Smooth muscle cell (in vitro differentiated cells): Measurements from ENCODE around the gene NME3. TPM values are rescaled to one million over a fixed set of nuclear protein-coding genes. Genes with fewer than 3 reads are reported as not detected.
A peak's percentile ranks its signal among the peaks of the same experiment; 100 is the strongest.

ENCODE experiments used
- DNase-seq: peaks from one replicate; lab custom pipeline; 2025; ENCODE audit not compliant: unreplicated experiment; lab: John Stamatoyannopoulos, UW
- H2AFZ ChIP-seq: fragments of 200-600 bp; sonication (generic); 2 replicates; pipeline ENCODE4 v1.6.0; 2016; ENCODE audit warnings: antibody characterized with exemption, low read depth, mild to moderate bottlenecking
- H3F3A ChIP-seq: fragments of 200-600 bp; sonication (generic); 2 replicates; pipeline ENCODE4 v1.6.0; 2017; ENCODE audit warnings: antibody characterized with exemption, low read depth
- H3K27ac ChIP-seq: fragments of 200-600 bp; sonication (generic); 2 replicates; pipeline ENCODE4 v1.5.1; 2016; ENCODE audit warnings: low read depth, mild to moderate bottlenecking
- H3K27me3 ChIP-seq: fragments of 200-600 bp; sonication (generic); 2 replicates; pipeline ENCODE4 v1.6.1; 2016; ENCODE audit warnings: low read depth, mild to moderate bottlenecking
- H3K36me3 ChIP-seq: fragments of 200-600 bp; sonication (generic); 2 replicates; pipeline ENCODE4 v1.5.1; 2016; ENCODE audit warnings: low read depth
- H3K4me1 ChIP-seq: fragments of 200-600 bp; sonication (generic); 2 replicates; pipeline ENCODE4 v1.5.1; 2016; ENCODE audit warnings: low read depth
- H3K4me2 ChIP-seq: fragments of 200-600 bp; sonication (generic); 2 replicates; pipeline ENCODE4 v1.6.0; 2016; ENCODE audit warnings: mild to moderate bottlenecking
- H3K4me3 ChIP-seq: fragments of 200-600 bp; sonication (generic); 2 replicates; pipeline ENCODE4 v1.5.1; 2016; ENCODE audit warnings: mild to moderate bottlenecking
- H3K79me2 ChIP-seq: fragments of 200-600 bp; sonication (generic); 2 replicates; pipeline ENCODE4 v1.6.0; 2016; ENCODE audit warnings: low read depth, mild to moderate bottlenecking
- H3K9ac ChIP-seq: fragments of 200-600 bp; sonication (generic); 2 replicates; pipeline ENCODE4 v1.6.0; 2016; ENCODE audit warnings: low read depth
- H3K9me3 ChIP-seq: fragments of 200-600 bp; sonication (generic); replicated peaks from 2 replicates; pipeline ENCODE4 v1.5.1; 2016; ENCODE audit warnings: low read depth
- H4K20me1 ChIP-seq: fragments of 200-600 bp; sonication (generic); 2 replicates; pipeline ENCODE4 v1.6.0; 2016; ENCODE audit warnings: low read depth
- CTCF ChIP-seq: fragments of 200-600 bp; sonication (generic); IDR thresholded peaks from 2 replicates; pipeline ENCODE4 v1.5.1; 2017; ENCODE audit warnings: borderline replicate concordance, mild to moderate bottlenecking, antibody characterized with exemption; ENCODE audit not compliant: insufficient read depth, poor library complexity, severe bottlenecking
- WGBS: methylation state at CpG from one replicate; pipeline ENCODE4 v1.1.7; 2016; ENCODE audit warnings: low lambda C conversion rate; 5-methylcytosine and 5-hydroxymethylcytosine counted together
- polyA plus RNA-seq: library from polyadenylated mRNA; unstranded; fragments of >200 nt; fragmentation: Nextera tagmentation; extraction: Ambion mirVana; gene quantifications from 2 replicates; pipeline ENCODE4 v1.2.1, GENCODE V29; 2016
- total RNA-seq: library from RNA; depleted of rRNA; stranded (reverse); fragments of >200 nt; gene quantifications from 2 replicates; pipeline ENCODE4 v1.2.3, GENCODE V29; 2014

The NME3 gene
- total and polyA plus RNA-seq, 2 experiments from 2014 or later: 56.7 to 85.4 TPM

DNA sequence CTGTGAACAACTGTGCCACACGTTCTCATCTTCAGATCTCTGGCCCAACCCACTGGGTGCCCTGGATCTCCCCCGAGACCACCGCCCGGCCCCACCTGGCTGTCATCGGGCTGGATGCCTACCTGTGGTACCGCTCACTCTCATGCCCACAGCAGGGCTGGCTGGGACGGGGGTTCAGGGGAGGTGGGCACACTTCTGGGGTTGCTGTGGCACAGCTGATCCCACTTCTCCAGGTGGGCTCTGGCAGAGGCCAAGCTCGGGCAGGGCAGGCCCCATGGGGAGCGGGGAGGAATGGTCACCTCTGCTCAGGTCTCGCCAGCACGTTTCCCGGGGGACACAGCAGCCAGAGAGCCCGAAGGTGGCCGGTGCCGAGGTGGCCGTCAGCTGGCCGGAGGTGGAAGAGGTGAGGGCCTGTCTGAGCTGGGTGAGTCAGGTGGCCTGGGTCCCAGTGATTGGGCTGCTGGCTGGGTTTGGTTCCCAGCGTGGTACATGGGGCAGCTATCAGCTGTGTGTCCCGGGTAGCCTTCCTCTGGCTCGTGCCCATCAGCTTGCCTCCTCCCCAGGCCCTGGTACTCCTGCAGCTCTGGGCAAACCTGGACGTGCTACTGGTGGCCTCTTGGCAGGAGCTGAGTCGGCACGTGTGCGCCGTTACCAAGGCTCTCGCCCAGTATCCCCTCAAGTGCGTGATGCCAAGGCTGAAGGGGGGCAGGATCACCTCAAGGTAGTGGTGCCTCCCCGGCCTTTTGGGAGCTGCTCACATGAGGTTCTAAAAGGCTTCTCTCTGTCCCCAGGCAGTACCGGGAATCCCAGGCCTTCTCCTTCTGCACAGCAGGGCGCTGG, 3.9 kb upstream of the NME3 start:
- DNase-seq: no peak
- H3K4me2 ChIP-seq: no peak overlapping the region
- H3K9me3 ChIP-seq: no peaks in the 10 kb centered on the region
- peaks cover 21% of the 10 kb centered on the region for H4K20me1 ChIP-seq
- H3K27ac ChIP-seq: no peak overlapping the region
- 96% methylated on average over 30 of the region's 30 CpGs for WGBS
- no peak overlapping the region for H3K4me3 ChIP-seq
- no peak for TF ChIP-seq CTCF
- H3K27me3 ChIP-seq: no peaks in the 10 kb centered on the region
- H3K79me2 ChIP-seq: peaks cover 24% of the 10 kb centered on the region
- H3K4me1 ChIP-seq: peaks cover 20% of the 10 kb centered on the region
- H3K36me3 ChIP-seq: no peaks in the 10 kb centered on the region
- no peak overlapping the region for H3K9ac ChIP-seq
- peaks cover 2% of the 10 kb centered on the region for H3F3A ChIP-seq
- H2AFZ ChIP-seq: no peak overlapping the region

GRCh38 chr16:1774448-1774780, 3.1 kb upstream of the NME3 start:
- peaks cover 20% of the 10 kb centered on the region for H3K4me1 ChIP-seq
- H4K20me1 ChIP-seq: peaks cover 29% of the 10 kb centered on the region
- no peak for TF ChIP-seq CTCF
- H3K9ac ChIP-seq: no peak overlapping the region
- H3K27ac ChIP-seq: no peak overlapping the region
- 99% methylated on average over 7 of the region's 7 CpGs for WGBS
- no peaks in the 10 kb centered on the region for H3K9me3 ChIP-seq
- H2AFZ ChIP-seq: no peak overlapping the region
- DNase-seq: no peak
- no peaks in the 10 kb centered on the region for H3K27me3 ChIP-seq
- peaks cover 8% of the 10 kb centered on the region for H3F3A ChIP-seq
- H3K36me3 ChIP-seq: no peaks in the 10 kb centered on the region
- peaks cover 24% of the 10 kb centered on the region for H3K79me2 ChIP-seq
- H3K4me3 ChIP-seq: peak overlapping the region; percentile 83
- H3K4me2 ChIP-seq: peak overlapping the region; percentile 100

DNA sequence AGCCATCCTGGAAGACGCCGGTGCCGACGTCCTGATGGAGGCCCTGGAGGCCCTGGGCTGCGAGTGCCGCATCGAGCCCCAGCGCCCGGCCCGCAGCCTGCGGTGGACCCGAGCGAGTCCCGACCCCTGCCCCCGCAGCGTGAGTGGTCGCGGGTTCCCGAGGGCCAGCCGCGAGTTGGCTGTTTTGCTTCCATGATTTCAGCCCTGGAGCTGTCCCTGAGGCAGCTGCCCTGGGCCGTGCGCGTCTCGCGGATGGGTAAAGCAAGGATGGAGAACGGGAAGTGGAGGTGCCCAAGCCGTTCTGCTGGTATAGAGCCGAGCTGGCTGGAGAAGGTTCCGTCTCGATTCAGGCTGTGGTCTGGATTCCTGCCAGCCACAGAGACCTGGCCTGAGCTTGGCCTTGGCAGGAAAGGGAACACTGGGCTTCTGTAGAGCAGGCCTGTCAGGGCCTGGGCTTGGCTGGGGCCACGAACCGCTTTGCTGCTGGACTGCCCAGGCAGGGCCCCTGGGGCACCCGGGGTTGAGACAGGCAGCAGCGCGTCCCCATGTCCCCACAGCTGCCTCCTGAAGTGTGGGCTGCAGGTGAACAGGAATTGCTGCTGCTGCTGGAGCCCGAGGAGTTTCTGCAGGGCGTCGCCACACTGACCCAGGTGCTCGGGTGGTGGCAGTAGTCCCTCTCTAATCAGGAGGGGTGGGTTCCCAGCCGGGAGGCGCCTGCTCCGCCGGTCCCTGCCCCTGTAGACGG, 2.5 kb upstream of the NME3 start:
- peaks cover 8% of the 10 kb centered on the region for H3F3A ChIP-seq
- H3K9me3 ChIP-seq: no peaks in the 10 kb centered on the region
- H3K4me1 ChIP-seq: peaks cover 20% of the 10 kb centered on the region
- peak overlapping the region; percentile 15 for H2AFZ ChIP-seq
- DNase-seq: no peak
- peaks cover 30% of the 10 kb centered on the region for H4K20me1 ChIP-seq
- peaks cover 24% of the 10 kb centered on the region for H3K79me2 ChIP-seq
- no peaks in the 10 kb centered on the region for H3K27me3 ChIP-seq
- peak overlapping the region; percentile 68 for H3K27ac ChIP-seq
- WGBS: 25% methylated on average over 44 of the region's 45 CpGs
- peak overlapping the region; percentile 86 for H3K9ac ChIP-seq
- peak overlapping the region; percentile 83 for H3K4me3 ChIP-seq
- peak overlapping the region; percentile 100 for H3K4me2 ChIP-seq
- H3K36me3 ChIP-seq: no peaks in the 10 kb centered on the region
- no peak for TF ChIP-seq CTCF
